Esophagus muscularis mucosa (tissue), 4 donors: ENCODE results near the gene CCDC47.

Experiments
- CTCF ChIP-seq, 3 experiments: fragments of 200-600 bp in 2 of 3; fragments of 450-650 bp in 1 of 3; sonication (generic) in 2 of 3; IDR thresholded peaks; one replicate each; pipeline ENCODE4 v1.5.1; 2017 to 2019; ENCODE audit warnings: antibody characterized with exemption in 3 of 3, mild to moderate bottlenecking in 2 of 3, moderate library complexity in 1 of 3
- EP300 ChIP-seq: sonication (generic); formaldehyde crosslinking; IDR thresholded peaks from one replicate; pipeline ENCODE4 v1.6.1; 2017; ENCODE audit warnings: antibody characterized with exemption
- POLR2A ChIP-seq: fragments of 450-650 bp; IDR thresholded peaks from one replicate; pipeline ENCODE4 v1.6.1; 2017; ENCODE audit warnings: antibody characterized with exemption, moderate library complexity, mild to moderate bottlenecking, low read depth
- POLR2AphosphoS5 ChIP-seq, 2 donors: sonication (generic); formaldehyde crosslinking; IDR thresholded peaks; one replicate each; pipeline ENCODE4 v1.6.1; 2017; ENCODE audit warnings: antibody characterized with exemption in 2 of 2

GRCh38 chr17:63790057-63790456 is 16.7 kb upstream of the CCDC47 start:
- no peak for TF ChIP-seq POLR2A
- no peak for TF ChIP-seq CTCF (IDR thresholded peaks at IDR 0.05)
- no peak for TF ChIP-seq POLR2AphosphoS5 (IDR thresholded peaks at IDR 0.05)
- no peak for TF ChIP-seq EP300
